ENCODE results near the gene DUSP3. TPM values are rescaled to one million over a fixed set of nuclear protein-coding genes. Genes with fewer than 3 reads are reported as not detected.
A peak's percentile ranks its signal among the peaks of the same experiment; 100 is the strongest.

DUSP3 gene
- total and polyA plus RNA-seq, 2 of the 13 experiments (the other 11 are each of a cell fraction or from before 2014, with no cell fraction given) = 60.0 to 71.5 TPM

DNA sequence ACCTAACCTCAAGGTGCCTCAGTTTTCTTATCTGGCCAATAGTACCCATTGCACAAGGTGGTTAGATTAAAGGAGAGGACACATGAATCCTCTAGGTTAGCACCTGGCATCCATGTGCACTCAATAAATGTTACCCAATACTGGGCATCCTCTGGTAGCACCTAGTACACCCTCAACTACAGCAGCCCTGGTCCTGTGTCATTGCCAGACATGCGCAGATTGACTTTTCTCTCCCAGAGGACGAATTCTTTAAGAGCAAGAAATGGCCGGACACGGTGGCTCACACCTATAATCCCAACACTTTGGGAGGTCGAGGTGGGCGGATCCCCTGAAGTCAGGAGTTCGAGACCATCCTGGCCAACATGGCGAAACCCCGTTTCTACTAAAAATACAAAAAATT is 7.3 kb downstream of the DUSP3 start (continued):
- TF ChIP-seq, protein P1, sequence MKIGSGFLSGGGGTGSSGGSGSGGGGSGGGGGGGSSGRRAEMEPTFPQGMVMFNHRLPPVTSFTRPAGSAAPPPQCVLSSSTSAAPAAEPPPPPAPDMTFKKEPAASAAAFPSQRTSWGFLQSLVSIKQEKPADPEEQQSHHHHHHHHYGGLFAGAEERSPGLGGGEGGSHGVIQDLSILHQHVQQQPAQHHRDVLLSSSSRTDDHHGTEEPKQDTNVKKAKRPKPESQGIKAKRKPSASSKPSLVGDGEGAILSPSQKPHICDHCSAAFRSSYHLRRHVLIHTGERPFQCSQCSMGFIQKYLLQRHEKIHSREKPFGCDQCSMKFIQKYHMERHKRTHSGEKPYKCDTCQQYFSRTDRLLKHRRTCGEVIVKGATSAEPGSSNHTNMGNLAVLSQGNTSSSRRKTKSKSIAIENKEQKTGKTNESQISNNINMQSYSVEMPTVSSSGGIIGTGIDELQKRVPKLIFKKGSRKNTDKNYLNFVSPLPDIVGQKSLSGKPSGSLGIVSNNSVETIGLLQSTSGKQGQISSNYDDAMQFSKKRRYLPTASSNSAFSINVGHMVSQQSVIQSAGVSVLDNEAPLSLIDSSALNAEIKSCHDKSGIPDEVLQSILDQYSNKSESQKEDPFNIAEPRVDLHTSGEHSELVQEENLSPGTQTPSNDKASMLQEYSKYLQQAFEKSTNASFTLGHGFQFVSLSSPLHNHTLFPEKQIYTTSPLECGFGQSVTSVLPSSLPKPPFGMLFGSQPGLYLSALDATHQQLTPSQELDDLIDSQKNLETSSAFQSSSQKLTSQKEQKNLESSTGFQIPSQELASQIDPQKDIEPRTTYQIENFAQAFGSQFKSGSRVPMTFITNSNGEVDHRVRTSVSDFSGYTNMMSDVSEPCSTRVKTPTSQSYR (CRISPR knock-in tag; IDR thresholded peaks at IDR 0.05; ENCODE audit: borderline replicate concordance) = no peak
- peak; percentile 14; the same call in 1 of the 2 replicates for TF ChIP-seq ARNTL (CRISPR knock-in tag; IDR thresholded peaks at IDR 0.05)
- no peak for TF ChIP-seq TBX2 (CRISPR knock-in tag; IDR thresholded peaks at IDR 0.05; ENCODE audit: borderline replicate concordance)

DNA sequence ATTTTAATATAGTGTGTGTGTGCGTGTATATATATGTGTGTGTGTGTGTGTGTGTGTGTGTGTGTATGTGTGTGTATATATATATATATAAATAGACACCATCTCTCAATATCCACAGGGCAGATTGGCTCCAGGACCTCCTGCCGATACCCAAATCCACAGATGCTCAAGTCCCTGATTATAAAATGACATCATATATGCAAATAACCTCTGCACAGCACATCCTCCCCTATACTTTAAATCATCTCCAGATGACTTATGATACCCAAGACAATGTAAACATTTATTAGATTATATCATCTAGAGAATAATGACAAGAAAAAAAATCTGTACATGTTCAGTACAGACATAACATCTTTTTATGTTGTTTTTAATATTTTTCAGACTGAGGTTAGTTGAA is 7.8 kb downstream of the DUSP3 start:
- Histone ChIP-seq H3K4me2 (ENCODE audit: low read depth, low read length) (no peak overlapping the region), H3K79me2 (ENCODE audit: insufficient read depth, low read length) (peaks cover 5% of the 10 kb centered on the region), H3K9ac (ENCODE audit: insufficient read depth, low read depth, low read length) (no peak overlapping the region), H3K4me1 (ENCODE audit: insufficient read depth, low read length) (peaks cover 49% of the 10 kb centered on the region), H4K20me1 (ENCODE audit: insufficient read depth, low read length) (no peaks in the 10 kb centered on the region), H3K36me3 (replicated peaks in 1 of 2; ENCODE audit: control insufficient read depth in 1 of 2, insufficient read depth in 2 of 2, low read length in 2 of 2) (peaks cover 26 to 52% of the 10 kb centered on the region in 2 experiments), H3K27ac (ENCODE audit: extremely low read length, insufficient read depth, low read length) (no peak overlapping the region), H3K4me3 (replicated peaks in 1 of 3; ENCODE audit: insufficient read depth in 1 of 3, low read depth in 2 of 3, low read length in 3 of 3) (no peak overlapping the region), H3K27me3 (ENCODE audit: control insufficient read depth in 1 of 2, insufficient read depth in 2 of 2, low read length in 2 of 2) (no peaks in the 10 kb centered on the region), H2AFZ (ENCODE audit: low read length) (no peak overlapping the region), H3K9me3 (ENCODE audit: low read length) (no peaks in the 10 kb centered on the region)
- intact Hi-C loops (cut with micrococcal nuclease; ENCODE audit: unreplicated experiment) (no loop called here), in situ Hi-C loops (cut with HindIII; ENCODE audit: extremely low pct_ligation_motif_present, low pct_unique_long_range_greater_than_20kb) (no loop called here)
- ATAC-seq (no peak), DNase-seq (ENCODE audit: low spot score) (no peak), FAIRE-seq (no peak)
- TF ChIP-seq ATF7 (IDR thresholded peaks at IDR 0.05) = peak; percentile 60
- TF ChIP-seq ATF7 (CRISPR knock-in tag; IDR thresholded peaks at IDR 0.05) = no peak
- TF ChIP-seq, protein P2, sequence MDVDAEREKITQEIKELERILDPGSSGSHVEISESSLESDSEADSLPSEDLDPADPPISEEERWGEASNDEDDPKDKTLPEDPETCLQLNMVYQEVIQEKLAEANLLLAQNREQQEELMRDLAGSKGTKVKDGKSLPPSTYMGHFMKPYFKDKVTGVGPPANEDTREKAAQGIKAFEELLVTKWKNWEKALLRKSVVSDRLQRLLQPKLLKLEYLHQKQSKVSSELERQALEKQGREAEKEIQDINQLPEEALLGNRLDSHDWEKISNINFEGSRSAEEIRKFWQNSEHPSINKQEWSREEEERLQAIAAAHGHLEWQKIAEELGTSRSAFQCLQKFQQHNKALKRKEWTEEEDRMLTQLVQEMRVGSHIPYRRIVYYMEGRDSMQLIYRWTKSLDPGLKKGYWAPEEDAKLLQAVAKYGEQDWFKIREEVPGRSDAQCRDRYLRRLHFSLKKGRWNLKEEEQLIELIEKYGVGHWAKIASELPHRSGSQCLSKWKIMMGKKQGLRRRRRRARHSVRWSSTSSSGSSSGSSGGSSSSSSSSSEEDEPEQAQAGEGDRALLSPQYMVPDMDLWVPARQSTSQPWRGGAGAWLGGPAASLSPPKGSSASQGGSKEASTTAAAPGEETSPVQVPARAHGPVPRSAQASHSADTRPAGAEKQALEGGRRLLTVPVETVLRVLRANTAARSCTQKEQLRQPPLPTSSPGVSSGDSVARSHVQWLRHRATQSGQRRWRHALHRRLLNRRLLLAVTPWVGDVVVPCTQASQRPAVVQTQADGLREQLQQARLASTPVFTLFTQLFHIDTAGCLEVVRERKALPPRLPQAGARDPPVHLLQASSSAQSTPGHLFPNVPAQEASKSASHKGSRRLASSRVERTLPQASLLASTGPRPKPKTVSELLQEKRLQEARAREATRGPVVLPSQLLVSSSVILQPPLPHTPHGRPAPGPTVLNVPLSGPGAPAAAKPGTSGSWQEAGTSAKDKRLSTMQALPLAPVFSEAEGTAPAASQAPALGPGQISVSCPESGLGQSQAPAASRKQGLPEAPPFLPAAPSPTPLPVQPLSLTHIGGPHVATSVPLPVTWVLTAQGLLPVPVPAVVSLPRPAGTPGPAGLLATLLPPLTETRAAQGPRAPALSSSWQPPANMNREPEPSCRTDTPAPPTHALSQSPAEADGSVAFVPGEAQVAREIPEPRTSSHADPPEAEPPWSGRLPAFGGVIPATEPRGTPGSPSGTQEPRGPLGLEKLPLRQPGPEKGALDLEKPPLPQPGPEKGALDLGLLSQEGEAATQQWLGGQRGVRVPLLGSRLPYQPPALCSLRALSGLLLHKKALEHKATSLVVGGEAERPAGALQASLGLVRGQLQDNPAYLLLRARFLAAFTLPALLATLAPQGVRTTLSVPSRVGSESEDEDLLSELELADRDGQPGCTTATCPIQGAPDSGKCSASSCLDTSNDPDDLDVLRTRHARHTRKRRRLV (CRISPR knock-in tag; IDR thresholded peaks at IDR 0.05) = no peak
- TF ChIP-seq TBP (CRISPR knock-in tag; IDR thresholded peaks at IDR 0.05) = no peak
- 95% methylated on average over 2 of the region's 2 CpGs for WGBS (ENCODE audit: low lambda C conversion rate)
- ChIA-PET CTCF (ENCODE audit: low intra/inter-chr PET ratio, low total read pairs) (no interaction called here), POLR2A (no interaction called here)
- BruUV-seq (replicated peaks) = no TSS peak
